ENCODE data around the gene TREML2.
"Not testable (repeated sequence)": the region's sequence is repeated elsewhere in the genome, so short reads cannot be mapped to it uniquely, and the experiment has no call there.

Gene TREML2

DNA sequence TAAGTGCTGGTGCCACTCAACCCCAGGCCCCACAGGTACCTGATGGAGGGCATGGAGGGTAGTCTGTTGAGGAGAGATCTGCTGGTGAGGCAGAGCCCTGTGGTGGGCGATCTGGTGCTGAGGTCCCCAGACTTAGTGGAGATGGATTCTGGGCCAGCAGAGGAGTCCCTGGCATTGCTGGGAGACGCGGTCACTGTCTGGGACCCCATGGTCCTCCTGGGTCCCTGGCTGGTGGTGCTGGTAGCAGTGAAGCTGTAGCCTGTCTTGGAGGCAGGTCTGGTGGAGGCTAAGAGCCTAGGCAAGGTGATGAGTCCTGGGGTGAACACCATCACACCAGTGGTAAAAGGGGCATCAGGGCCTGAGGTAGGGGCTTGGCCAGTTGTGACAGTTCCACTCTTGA is 6.6 kb downstream of the TREML2 start:
- Mint-ChIP-seq H3K4me3 (no peak overlapping the region), H3K27ac (peak overlapping the region; percentile 9), H3K36me3 (peaks cover 74 to 79% of the 10 kb centered on the region in 2 donors), H3K27me3 (no peaks in the 10 kb centered on the region), H3K9me3 (peaks cover 2 to 3% of the 10 kb centered on the region in 2 donors), H3K4me1 (peaks cover 60 to 80% of the 10 kb centered on the region in 2 donors)
- ATAC-seq (replicated peaks) (no peak), DNase-seq (no peak)

DNA sequence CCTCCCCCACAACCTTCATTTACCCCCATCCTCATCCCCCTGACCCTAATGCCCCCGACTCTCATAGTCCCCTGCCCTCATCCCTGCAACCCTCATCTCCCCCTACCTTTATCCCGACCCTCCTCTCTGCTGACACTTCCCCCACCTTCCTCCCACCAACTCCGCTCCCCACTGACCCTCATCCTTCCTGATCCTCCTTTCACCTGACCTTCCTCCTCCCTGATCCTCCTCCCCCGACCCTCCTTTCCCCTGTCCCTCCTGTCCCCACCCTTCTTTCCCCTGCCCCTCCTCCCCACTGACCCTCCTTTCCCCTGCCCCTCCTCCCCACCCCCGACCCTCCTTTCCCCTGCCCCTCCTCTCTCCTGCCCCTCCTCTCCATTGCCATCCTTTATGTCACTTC is 7.1 kb downstream of the TREML2 start:
- peaks cover 59 to 77% of the 10 kb centered on the region in 2 donors for H3K4me1 Mint-ChIP-seq
- H3K27ac Mint-ChIP-seq: no peak overlapping the region
- no peak overlapping the region for H3K4me3 Mint-ChIP-seq
- DNase-seq (no peak), ATAC-seq (replicated peaks) (no peak)
- H3K27me3 Mint-ChIP-seq: no peaks in the 10 kb centered on the region
- peaks cover 73 to 80% of the 10 kb centered on the region in 2 donors for H3K36me3 Mint-ChIP-seq
- H3K9me3 Mint-ChIP-seq: peaks cover 3% of the 10 kb centered on the region in 2 donors

DNA sequence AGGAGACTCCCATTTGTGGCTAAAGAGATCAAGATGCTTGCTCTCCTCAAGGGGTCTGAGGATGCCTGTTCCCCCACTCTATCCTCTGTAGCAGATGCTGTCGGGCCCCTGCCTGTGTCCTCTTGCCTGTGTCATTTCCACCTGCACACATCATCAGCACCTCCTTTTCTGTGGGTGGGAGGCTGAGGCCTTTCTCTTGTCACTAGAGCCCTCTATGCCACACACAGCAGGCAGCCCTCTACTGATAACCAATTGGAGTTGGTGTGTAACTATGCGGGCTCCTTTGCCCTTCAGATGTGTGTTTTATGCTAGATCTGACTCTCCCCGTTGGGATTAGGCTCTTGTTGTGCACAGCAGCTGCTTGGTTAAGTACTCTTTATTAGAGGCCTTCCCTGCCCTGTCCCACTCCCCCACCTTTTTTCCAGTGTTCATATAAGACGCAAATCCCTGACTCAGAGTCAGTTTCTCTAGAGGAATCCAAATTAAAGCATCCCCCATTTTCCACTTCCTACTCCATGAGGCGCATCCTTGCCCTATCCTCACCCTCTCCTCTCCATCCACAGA is 7.7 kb downstream of the TREML2 start:
- no peaks in the 10 kb centered on the region for H3K27me3 Mint-ChIP-seq
- DNase-seq: no peak
- no peak overlapping the region for H3K4me3 Mint-ChIP-seq
- peak overlapping the region; percentile 73 for H3K27ac Mint-ChIP-seq
- peaks cover 3% of the 10 kb centered on the region in 2 donors for H3K9me3 Mint-ChIP-seq
- ATAC-seq (replicated peaks): peak in 1 of 2 donors; percentile 16
- H3K4me1 Mint-ChIP-seq: peaks cover 63 to 77% of the 10 kb centered on the region in 2 donors
- H3K36me3 Mint-ChIP-seq: peaks cover 73 to 80% of the 10 kb centered on the region in 2 donors

DNA sequence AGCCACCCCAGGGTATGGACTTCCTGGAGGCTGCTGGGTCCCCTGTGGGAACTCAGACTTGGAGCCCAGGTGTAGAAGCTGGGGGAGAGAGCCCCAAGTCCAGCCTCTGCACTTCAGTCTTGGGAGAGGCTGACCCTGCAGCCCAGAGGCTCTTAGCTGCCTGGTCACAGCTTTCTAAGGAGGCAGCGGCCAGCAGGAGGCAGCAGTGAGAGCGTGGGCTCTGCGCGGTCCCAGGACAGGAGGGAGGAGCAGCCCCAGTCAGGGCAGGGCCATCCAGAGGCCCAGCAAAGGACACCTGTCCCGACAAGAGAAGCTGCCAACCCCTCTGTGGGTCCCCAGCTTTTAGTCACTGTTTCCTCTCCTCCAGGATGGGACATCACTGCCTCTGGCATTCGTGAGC is 9.4 kb downstream of the TREML2 start:
- Mint-ChIP-seq H3K4me3 (no peak overlapping the region), H3K36me3 (peaks cover 59 to 67% of the 10 kb centered on the region in 2 donors), H3K4me1 (peaks cover 55 to 72% of the 10 kb centered on the region in 2 donors), H3K27ac (peak overlapping the region; percentile 62), H3K27me3 (no peaks in the 10 kb centered on the region), H3K9me3 (peaks cover 3% of the 10 kb centered on the region in 2 donors)
- ATAC-seq (replicated peaks) (peak; percentile 67 to 71), DNase-seq (no peak)

DNA sequence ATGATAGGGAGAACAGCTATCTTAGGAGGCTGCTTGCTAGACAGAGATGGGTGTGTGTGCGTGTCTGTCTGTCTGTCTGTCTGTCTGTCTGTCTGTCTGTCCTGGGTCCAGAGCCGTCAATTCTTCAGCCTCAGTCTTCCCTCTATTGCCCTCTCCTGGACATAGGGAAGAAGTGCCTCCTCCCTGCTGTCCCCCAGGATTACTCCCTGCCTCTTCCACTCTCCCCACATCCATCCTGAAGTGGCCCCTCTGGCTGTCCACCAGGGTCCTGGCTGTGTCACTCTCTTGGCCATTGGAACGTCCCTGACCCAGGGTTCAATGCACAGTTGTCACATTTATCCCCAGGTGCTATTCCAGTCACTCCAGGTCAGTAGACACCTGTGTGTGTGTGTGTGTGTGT is 10.2 kb downstream of the TREML2 start:
- Mint-ChIP-seq H3K4me3 (no peak overlapping the region), H3K27me3 (no peaks in the 10 kb centered on the region), H3K9me3 (peaks cover 3% of the 10 kb centered on the region in 2 donors), H3K4me1 (peaks cover 57 to 72% of the 10 kb centered on the region in 2 donors), H3K27ac (peak overlapping the region; percentile 71), H3K36me3 (peaks cover 53 to 59% of the 10 kb centered on the region in 2 donors)
- ATAC-seq (replicated peaks) (no peak), DNase-seq (no peak)

DNA sequence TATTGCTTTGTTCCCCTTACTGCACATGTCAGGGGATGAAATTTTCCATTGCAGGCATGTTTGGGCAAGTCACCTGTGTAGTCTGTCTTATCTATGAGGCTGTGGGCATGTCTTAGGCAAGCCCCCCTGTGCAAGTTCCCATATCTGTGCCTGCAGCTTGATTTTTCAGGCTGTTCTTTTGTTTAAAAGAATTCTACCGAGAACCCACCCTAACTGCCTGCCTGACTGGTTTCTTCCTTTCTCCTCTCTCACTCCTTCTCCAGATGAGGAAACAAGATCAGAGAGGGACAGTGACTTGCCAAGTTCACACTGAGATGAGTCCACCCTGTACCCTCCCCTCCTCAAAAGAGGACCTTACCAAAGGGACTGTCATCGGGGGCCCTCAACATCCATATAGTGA is 11.0 kb downstream of the TREML2 start:
- ATAC-seq (replicated peaks) (no peak), DNase-seq (no peak)
- no peak overlapping the region for H3K4me3 Mint-ChIP-seq
- H3K9me3 Mint-ChIP-seq: peaks cover 3% of the 10 kb centered on the region in 2 donors
- H3K36me3 Mint-ChIP-seq: peaks cover 46 to 51% of the 10 kb centered on the region in 2 donors
- H3K27me3 Mint-ChIP-seq: no peaks in the 10 kb centered on the region
- peaks cover 57 to 72% of the 10 kb centered on the region in 2 donors for H3K4me1 Mint-ChIP-seq
- no peak overlapping the region for H3K27ac Mint-ChIP-seq

DNA sequence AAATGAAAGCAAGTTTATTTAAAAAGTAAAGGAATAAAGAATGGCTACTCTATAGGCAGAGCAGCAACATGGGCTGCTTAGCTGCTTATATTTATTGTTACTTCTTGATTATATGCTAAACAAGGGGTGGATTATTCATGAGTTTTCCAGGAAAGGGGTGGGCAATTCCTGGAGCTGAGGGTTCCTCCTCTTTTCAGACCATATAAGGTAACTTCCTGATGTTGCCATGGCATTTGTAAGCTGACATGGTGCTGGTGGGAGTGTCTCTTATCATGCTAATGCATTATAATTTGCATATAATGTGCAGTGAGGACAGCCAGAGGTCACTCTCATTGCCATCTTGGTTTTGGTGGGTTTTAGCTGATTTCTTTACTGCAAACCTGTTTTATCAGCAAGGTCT is 11.9 kb downstream of the TREML2 start:
- H3K27me3 Mint-ChIP-seq; DNase-seq; H3K27ac Mint-ChIP-seq; H3K9me3 Mint-ChIP-seq; H3K4me3 Mint-ChIP-seq; ATAC-seq (replicated peaks): not testable (repeated sequence)
- Mint-ChIP-seq H3K36me3 (peaks cover 37 to 42% of the 10 kb centered on the region in 2 donors), H3K4me1 (peaks cover 52 to 71% of the 10 kb centered on the region in 2 donors)

DNA sequence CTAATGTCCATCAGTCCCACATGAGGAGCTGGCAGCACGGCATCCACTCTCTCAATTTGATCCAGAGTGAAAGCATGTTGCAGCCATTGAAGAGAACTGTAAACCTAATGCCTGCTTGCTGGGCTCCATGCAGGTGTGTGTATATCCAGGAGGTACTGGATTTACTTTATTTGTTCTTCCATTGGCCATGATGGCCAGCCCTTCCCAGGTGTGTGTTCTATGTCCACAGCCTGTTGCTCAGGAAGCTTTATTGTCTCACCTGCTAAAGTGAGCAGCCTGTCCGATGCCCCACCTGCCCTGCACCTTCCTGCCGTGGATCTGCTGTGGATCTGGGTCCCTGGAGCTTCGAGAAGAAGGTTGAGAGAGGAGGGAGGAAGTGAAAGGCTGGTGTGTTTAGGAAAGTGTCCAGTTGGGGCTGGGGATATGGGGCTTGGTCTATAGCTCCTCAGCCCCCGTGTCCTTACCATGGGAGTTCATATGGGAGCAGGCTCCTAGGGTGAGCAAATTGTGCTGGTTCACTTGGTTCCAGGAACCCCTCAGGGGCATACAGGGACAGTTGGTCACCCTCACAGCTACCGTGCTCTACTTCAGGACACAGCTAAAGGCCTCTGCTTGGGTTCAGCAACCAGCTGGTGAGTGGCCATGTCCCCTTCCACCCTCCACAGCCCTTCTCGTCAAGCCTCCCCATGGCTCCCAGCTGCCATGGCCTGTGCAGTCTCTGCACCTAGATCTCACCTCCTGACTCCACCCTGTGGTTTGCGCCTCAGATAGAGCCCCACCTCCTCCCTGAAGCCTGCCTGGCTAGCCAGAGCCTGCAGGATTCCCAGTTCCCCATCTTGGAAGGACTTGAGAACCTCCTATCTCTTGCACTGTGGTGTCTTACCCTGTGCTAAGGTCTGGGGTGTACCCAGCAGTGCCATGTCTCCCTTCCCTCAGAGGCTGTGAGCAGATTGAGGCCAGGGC is 12.7 kb downstream of the TREML2 start:
- H3K27me3 Mint-ChIP-seq: no peaks in the 10 kb centered on the region
- H3K4me3 Mint-ChIP-seq: no peak overlapping the region
- peak overlapping the region; percentile 53 for H3K27ac Mint-ChIP-seq
- peaks cover 47 to 70% of the 10 kb centered on the region in 2 donors for H3K4me1 Mint-ChIP-seq
- DNase-seq: no peak
- H3K36me3 Mint-ChIP-seq: peaks cover 33 to 36% of the 10 kb centered on the region in 2 donors
- peaks cover 3% of the 10 kb centered on the region in 2 donors for H3K9me3 Mint-ChIP-seq
- no peak for ATAC-seq (replicated peaks)

DNA sequence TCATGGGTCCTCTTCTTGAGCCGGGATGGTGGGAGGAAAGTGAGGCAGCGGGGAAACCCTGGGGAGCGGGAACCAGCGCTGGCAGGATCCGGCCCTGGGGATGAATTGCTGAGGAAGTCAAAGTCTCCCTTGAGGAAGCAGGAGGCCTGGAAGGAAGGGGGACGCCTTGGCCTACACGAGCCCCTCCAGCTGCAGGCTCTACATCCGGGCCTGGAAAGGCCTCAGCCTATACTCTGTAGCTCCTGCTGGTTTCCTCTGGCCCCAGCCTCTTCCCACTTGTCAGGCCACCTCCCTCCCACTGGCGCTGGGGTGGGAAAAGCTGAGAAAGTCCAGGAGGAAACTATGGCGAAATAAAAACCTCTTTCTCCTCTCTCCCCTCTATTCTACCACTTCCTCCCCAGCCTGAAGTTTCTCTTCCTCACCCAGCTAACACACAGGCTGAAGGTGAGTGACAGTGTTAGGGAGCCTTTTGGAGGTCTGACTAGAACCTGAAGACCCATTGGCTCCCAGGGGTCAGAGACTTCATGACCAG is 14.9 kb downstream of the TREML2 start:
- Mint-ChIP-seq H3K27ac (peak overlapping the region; percentile 62), H3K4me1 (peaks cover 41 to 65% of the 10 kb centered on the region in 2 donors), H3K4me3 (peak overlapping the region in 1 of 2 donors; percentile 50), H3K9me3 (peaks cover 3 to 4% of the 10 kb centered on the region in 2 donors), H3K36me3 (peaks cover 16 to 19% of the 10 kb centered on the region in 2 donors), H3K27me3 (no peaks in the 10 kb centered on the region)
- DNase-seq (no peak), ATAC-seq (replicated peaks) (peak; percentile 37 to 53)

DNA sequence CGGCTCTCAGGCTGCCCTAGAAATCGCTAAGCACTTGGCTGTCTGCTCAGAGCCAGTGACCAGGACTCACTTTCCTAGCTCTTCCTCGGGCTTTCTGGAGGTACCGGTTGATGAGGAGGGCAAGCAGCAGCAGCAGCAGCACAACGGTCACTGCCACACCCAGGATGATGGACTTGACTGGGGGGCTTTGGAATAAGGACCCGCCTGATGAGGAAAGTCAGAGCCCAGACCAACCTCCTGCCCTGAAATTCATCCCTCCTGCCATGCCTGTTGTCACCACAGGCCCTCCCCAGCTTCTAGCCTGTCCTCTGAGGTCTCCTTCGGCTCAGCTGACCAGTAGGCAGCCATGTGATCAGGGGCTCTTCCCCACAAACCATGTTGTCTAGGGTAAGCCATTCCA is 16.2 kb downstream of the TREML2 start:
- Mint-ChIP-seq H3K4me1 (peaks cover 41 to 65% of the 10 kb centered on the region in 2 donors), H3K27me3 (no peaks in the 10 kb centered on the region), H3K9me3 (peaks cover 3 to 4% of the 10 kb centered on the region in 2 donors), H3K27ac (no peak overlapping the region), H3K36me3 (peaks cover 5% of the 10 kb centered on the region in 2 donors), H3K4me3 (no peak overlapping the region)
- ATAC-seq (replicated peaks): no peak
- DNase-seq: no peak

DNA sequence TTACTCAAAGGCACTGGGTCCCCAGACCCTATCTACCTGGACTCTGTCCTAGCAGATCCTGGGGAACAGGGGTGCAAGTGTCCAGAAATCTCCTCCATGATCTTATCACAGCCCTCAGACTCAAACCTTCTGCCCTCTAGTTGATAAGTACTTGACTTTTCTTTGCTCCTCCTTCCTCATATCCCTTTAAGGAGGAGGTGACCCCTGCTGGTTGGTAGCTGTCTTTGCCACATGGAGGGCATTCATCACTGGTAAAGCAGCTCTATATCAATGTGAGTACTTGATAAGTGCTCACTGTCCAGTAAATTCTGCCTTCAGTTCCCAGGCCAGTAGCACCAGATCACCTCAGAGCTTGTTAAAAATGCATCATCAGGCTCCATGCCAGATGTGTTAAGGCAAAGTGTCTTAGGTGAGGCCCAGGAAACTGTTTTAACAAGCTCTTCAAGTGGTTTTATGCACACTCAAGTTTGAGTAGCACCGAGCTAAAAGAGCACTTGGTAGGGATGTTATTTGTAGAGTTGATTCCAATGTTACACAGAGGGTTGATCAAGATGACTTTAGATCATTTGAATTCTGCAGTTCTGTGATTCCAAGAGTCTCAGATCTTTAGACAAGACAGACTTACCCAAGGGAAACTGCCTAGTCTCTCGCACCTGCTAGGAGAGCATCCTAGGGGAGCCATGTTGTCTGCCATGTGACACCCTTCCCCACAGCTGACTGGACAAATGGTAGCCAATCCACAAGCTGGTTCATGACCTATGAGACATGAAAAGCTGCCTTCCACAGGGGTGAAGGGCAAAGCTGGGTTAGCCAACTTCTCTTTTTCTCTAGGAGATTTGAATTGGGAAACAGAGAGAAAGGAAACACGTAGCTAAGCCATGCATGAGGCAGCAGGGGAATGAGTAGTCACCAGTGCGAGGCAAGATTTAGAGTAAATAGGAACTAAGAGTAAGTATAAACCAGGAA is 18.6 kb downstream of the TREML2 start:
- Mint-ChIP-seq H3K9me3 (peaks cover 0 to 2% of the 10 kb centered on the region in 2 donors), H3K27ac (peak overlapping the region; percentile 68), H3K27me3 (no peaks in the 10 kb centered on the region), H3K36me3 (no peaks in the 10 kb centered on the region), H3K4me3 (peak overlapping the region in 1 of 2 donors; percentile 15), H3K4me1 (peaks cover 33 to 52% of the 10 kb centered on the region in 2 donors)
- peak; percentile 87 to 89 for ATAC-seq (replicated peaks)
- peak; percentile 31 for DNase-seq

DNA sequence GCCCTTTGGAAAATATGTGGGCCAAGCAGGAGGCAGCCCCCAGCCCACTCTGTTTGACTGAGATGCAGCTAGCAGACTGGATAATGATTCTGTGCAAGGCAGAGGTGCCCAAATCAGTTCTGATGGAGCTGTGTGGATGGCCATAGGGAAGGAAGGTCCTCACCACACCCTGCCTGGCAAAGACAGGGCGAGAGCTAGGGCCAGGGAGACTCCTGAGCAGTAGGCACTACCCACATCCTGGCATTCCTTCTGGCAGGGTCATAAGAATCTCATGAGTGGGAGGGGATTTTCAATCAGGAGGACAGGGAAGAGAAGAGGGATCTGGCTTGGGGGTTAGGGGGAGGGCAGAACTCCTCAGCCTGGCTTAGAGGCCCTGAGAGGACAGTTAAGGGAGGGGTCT is 19.4 kb downstream of the TREML2 start:
- DNase-seq (no peak), ATAC-seq (replicated peaks) (no peak)
- Mint-ChIP-seq H3K36me3 (no peaks in the 10 kb centered on the region), H3K9me3 (peaks cover 0 to 2% of the 10 kb centered on the region in 2 donors), H3K4me1 (peaks cover 29 to 44% of the 10 kb centered on the region in 2 donors), H3K27me3 (no peaks in the 10 kb centered on the region), H3K27ac (peak overlapping the region; percentile 65), H3K4me3 (no peak overlapping the region)

DNA sequence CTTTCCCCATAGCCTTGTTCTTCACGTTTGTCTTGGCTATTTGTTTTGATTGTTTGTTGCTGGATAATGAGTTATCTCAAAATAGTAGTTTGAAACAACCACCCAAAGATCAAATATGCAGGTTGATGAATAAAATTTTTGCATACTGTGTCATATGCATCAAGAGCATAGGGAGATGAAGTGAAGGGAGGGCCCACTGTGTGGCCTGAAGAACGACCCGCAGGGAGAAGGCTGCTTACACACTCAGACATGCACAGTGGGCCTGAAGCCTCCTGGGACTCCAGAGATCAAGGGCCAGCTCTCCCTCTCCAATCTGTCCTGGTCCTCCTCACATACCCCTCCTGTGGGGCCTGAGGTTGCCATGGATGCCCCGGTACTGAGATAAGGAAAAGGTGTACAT is 21.8 kb downstream of the TREML2 start:
- Mint-ChIP-seq H3K27me3 (no peaks in the 10 kb centered on the region), H3K4me3 (no peak overlapping the region), H3K4me1 (peaks cover 13 to 27% of the 10 kb centered on the region in 2 donors), H3K36me3 (peaks cover 4% of the 10 kb centered on the region in 2 donors), H3K9me3 (peaks cover 0 to 5% of the 10 kb centered on the region in 2 donors), H3K27ac (no peak overlapping the region)
- no peak for ATAC-seq (replicated peaks)
- no peak for DNase-seq

Measured in stimulated activated naive B cell treated with anti-CD40 and anti-IgM and Interleukin-4, amounts not matched to agents 10 μg/mL and 1 μg/mL and 100 μg/mL, for 72 hours (primary cell).